Measurements from ENCODE around the gene CHAF1B. TPM values are rescaled to one million over a fixed set of nuclear protein-coding genes. Genes with fewer than 3 reads are reported as not detected.

Gene CHAF1B
- total and polyA plus RNA-seq, 12 donors: 0.30 to 2.1 (median 1.2) TPM

DNA sequence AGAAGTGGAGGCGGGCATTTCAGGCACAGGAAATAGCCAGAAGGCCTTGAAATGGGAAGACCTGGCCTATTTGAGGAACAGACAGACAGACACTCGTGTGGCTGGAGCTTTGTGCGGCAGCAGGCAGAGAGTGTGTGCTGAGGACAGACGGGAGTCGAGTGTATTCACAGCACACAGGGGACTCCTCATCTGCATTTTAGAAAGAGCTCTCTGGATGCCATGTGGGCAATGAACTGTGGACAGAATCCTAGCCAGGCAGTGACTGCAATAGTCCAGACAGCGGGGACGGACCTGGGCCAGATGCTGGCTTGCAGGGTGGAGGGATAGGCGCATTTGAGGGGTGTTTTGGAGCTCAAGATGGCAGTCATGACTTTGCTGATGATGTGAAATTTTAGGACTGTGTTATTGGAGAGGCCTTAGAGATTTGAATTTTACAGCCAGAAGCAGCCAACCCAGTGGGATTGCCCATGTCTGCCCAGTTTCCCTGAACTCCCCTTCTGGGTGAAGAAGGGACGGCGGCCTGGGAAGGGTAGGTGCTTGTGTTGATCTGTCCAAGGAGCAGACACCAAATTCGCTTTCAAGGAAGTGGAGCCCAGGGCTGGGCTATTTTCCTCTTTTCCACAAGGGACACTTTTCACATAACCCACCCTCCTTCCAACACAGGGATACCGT lies 43.7 kb downstream of the CHAF1B start:
- Histone ChIP-seq H3K27me3 (no peaks in the 10 kb centered on the region), H3K27ac (peak overlapping the region in 1 of 5 donors; percentile 88), H3K4me1 (replicated peaks in 1 of 2) (peaks cover 0 to 18% of the 10 kb centered on the region in 2 donors), H3K36me3 (replicated peaks in 1 of 2) (no peaks in the 10 kb centered on the region), H3K4me3 (no peak overlapping the region), H3K9me3 (replicated peaks in 1 of 3) (no peaks in the 10 kb centered on the region)
- WGBS, 4 donors: 76 to 87% (median 81%) methylated on average over 12 of the region's 12 CpGs
- DNase-seq: no peak
- intact Hi-C loops (cut with DNase I): no loop called here
- TF ChIP-seq, protein P1, sequence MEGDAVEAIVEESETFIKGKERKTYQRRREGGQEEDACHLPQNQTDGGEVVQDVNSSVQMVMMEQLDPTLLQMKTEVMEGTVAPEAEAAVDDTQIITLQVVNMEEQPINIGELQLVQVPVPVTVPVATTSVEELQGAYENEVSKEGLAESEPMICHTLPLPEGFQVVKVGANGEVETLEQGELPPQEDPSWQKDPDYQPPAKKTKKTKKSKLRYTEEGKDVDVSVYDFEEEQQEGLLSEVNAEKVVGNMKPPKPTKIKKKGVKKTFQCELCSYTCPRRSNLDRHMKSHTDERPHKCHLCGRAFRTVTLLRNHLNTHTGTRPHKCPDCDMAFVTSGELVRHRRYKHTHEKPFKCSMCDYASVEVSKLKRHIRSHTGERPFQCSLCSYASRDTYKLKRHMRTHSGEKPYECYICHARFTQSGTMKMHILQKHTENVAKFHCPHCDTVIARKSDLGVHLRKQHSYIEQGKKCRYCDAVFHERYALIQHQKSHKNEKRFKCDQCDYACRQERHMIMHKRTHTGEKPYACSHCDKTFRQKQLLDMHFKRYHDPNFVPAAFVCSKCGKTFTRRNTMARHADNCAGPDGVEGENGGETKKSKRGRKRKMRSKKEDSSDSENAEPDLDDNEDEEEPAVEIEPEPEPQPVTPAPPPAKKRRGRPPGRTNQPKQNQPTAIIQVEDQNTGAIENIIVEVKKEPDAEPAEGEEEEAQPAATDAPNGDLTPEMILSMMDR (IDR thresholded peaks at IDR 0.05): no peak
- peak in 1 of 2 donors; percentile 8 for TF ChIP-seq POLR2A (IDR thresholded peaks at IDR 0.05)

GRCh38 chr21:36429947-36430546 lies 44.9 kb downstream of the CHAF1B start:
- no peaks in the 10 kb centered on the region for H3K27me3 ChIP-seq
- peaks cover 0 to 18% of the 10 kb centered on the region in 2 donors for H3K4me1 ChIP-seq (replicated peaks in 1 of 2)
- 10 to 14% (median 13%) methylated on average over 11 to 22 of the region's 22 CpGs for WGBS, 4 donors
- peak; percentile 49 to 96 for TF ChIP-seq POLR2A (IDR thresholded peaks at IDR 0.05)
- TF ChIP-seq, protein P1 (IDR thresholded peaks at IDR 0.05): peak in 3 of 6 experiments; percentile 30 to 37 (median 30)
- no peaks in the 10 kb centered on the region for H3K9me3 ChIP-seq (replicated peaks in 1 of 3)
- H3K4me3 ChIP-seq: peak overlapping the region in 2 of 4 donors; percentile 21 to 45
- H3K36me3 ChIP-seq (replicated peaks in 1 of 2): no peaks in the 10 kb centered on the region
- intact Hi-C loops (cut with DNase I): loop anchor here in 1 of 2 donors (5.0 kb wide), 1 partner anchor 1797 kb away; no protein-coding TSS in a partner anchor
- peak; percentile 86 to 97 (median 95) for DNase-seq
- peak overlapping the region in 4 of 5 donors; percentile 64 to 88 (median 82) for H3K27ac ChIP-seq

DNA sequence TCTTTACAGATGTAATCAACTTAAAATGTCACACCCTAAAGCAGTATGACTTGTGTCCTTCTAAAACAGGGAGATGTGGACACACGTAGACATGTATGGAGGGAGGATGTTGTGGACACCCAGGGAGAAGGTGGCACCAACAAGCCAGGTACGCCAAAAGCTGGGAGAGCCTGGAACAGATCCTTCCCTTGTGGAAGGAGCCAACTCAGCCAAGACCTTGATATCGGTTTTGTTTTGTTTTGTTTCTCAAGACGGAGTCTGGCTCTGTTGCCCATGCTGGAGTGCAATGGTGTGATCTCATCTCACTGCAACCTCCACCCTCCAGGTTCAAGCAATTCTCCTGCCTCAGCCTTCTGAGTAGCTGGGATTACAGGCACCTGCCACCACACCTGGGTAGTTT lies 45.6 kb downstream of the CHAF1B start:
- Histone ChIP-seq H3K4me1 (replicated peaks in 1 of 2) (peaks cover 0 to 18% of the 10 kb centered on the region in 2 donors), H3K27me3 (no peaks in the 10 kb centered on the region), H3K27ac (peak overlapping the region in 4 of 5 donors; percentile 64 to 88 (median 82)), H3K4me3 (peak overlapping the region in 1 of 4 donors; percentile 45), H3K36me3 (replicated peaks in 1 of 2) (no peaks in the 10 kb centered on the region), H3K9me3 (replicated peaks in 1 of 3) (no peaks in the 10 kb centered on the region)
- no peak for TF ChIP-seq POLR2A (IDR thresholded peaks at IDR 0.05)
- TF ChIP-seq, protein P1 (IDR thresholded peaks at IDR 0.05): no peak
- 58 to 62% (median 61%) methylated on average over 3 to 4 of the region's 4 CpGs for WGBS, 4 donors
- intact Hi-C loops (cut with DNase I): loop anchor here in 1 of 2 donors (5.0 kb wide), 1 partner anchor 1796 kb away; no protein-coding TSS in a partner anchor
- no peak for DNase-seq

DNA sequence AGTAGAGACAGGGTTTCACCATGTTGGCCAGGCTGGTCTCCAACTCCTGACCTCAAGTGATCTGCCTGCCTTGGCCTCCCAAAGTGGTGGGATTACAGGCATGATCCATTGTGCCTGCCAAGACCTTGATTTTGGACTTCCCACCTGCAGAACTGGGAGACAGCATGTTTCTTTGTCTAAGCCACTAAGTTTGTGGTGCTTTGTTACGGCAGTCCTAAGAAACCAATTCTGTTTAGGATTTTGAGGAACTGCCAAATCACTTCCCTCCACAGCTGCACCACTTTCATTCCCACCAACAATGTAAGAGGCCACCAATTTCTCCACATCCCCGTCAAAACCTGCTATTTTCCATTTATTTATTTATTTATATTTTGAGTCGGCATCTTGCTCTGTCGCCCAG lies 46.1 kb downstream of the CHAF1B start:
- no peaks in the 10 kb centered on the region for H3K27me3 ChIP-seq
- 80 to 84% (median 84%) methylated on average over 4 of the region's 4 CpGs for WGBS, 4 donors
- peaks cover 0 to 18% of the 10 kb centered on the region in 2 donors for H3K4me1 ChIP-seq (replicated peaks in 1 of 2)
- H3K9me3 ChIP-seq (replicated peaks in 1 of 3): no peaks in the 10 kb centered on the region
- no peaks in the 10 kb centered on the region for H3K36me3 ChIP-seq (replicated peaks in 1 of 2)
- no peak overlapping the region for H3K27ac ChIP-seq
- intact Hi-C loops (cut with DNase I): loop anchor here in 1 of 2 donors (5.0 kb wide), 1 partner anchor 1796 kb away; no protein-coding TSS in a partner anchor
- H3K4me3 ChIP-seq: peak overlapping the region in 1 of 4 donors; percentile 45
- no peak for DNase-seq
- TF ChIP-seq POLR2A (IDR thresholded peaks at IDR 0.05): no peak
- TF ChIP-seq, protein P1 (IDR thresholded peaks at IDR 0.05): no peak

All from adrenal gland (tissue), 12 donors.